Anterior cingulate cortex (tissue), 58 donors: ENCODE data around the gene C16orf95.

Experiments used
- DNase-seq, 58 donors: peaks; one replicate each; lab custom pipeline; 2025; lab: John Stamatoyannopoulos, UW

The C16orf95 gene

DNA sequence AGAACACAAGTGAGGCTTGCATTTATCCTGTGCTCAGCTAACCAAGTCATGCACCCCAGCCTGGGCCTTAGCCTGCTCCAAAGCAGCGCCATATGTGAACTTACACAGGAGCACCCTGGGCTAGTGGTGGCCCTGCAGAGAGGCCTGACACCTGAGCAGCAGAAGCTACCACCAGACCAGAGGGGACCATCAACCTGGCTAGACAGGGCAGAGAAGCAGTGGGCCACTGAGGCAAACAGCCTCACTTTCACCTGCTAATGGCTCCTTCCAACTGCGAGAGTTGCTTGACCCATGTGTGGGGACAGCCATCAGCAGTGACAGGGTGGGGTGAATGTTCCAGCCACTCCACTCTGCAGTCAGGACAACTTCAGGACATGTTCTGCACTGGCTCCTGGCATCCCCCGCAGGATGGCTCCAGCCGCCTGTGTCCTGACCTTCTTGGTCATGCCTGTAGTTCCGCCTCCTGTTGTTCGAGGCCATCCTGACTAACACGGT is 2.9 kb upstream of the C16orf95 start:
- DNase-seq: no peak

DNA sequence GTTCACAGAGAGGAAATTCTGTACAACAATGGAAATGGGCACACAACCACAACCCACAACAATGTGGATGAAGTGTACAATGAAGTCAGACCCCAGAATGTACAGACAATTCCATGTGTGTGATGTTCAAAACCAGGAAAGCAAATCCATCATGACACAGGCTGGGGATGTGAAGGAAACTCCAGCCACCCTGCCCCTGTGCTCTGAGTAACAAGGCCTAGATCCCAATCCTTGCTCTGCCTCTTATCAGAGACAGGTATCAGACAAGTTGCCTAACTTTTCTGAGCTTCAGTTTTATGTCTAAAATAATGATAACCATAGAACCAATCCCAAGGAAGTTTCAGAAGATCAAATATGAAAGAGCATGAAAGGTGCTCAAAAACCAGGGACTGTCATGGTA is 1.8 kb upstream of the C16orf95 start:
- no peak for DNase-seq

GRCh38 chr16:87317750-87318644 is 805 bp upstream of the C16orf95 start:
- DNase-seq: peak in 6 of 58 donors; percentile 32 to 59 (median 41)

- DNase-seq: no peak
Observed at GRCh38 chr16:87316450-87316922, 706 bp downstream of the C16orf95 start.

- no peak for DNase-seq
Observed at GRCh38 chr16:87314990-87315420, 2.2 kb downstream of the C16orf95 start.

- no peak for DNase-seq
Observed at GRCh38 chr16:87312008-87312407, 5.2 kb downstream of the C16orf95 start.

DNA sequence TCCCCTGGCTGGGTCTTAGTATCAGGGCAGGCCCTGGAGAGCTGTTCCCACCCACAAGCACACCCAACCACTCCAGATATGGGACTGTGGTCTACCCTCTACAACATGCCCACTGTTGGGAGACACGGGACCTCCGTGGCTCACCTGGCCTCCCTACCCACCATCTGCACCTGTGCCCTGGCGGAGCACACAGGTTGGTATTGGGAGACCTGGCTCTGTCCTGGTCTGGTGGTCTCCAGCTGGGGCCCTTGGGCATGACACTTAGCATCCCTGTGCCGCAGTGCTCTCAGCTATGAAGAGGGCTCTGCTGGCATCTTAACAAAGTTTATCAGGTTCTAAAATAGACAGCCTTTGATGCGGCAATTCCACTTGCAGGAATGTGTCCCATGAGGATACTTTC is 5.8 kb downstream of the C16orf95 start:
- no peak for DNase-seq

GRCh38 chr16:87310610-87311009 is 6.6 kb downstream of the C16orf95 start:
- no peak for DNase-seq

- DNase-seq: no peak
Observed at GRCh38 chr16:87309620-87310525, 7.3 kb downstream of the C16orf95 start.

GRCh38 chr16:87308826-87309225 is 8.4 kb downstream of the C16orf95 start:
- no peak for DNase-seq

DNA sequence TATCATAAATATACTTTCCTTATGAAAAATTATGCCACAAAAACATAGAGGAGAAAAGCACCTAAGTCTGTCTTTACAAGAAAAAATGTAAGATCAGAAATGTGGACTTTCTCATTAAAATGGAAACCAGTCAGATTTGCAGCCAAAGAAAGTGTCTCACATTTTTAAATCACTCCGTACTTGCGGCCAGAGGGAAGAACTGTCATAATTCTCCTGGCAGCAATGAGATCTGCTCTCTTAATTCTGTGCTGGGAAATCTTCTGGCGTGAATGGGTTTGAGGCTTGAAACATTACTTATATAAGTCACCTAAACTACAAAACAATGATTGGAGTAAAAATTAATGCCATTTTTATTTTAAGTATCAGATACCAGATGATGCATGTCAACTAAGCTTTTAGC is 10.7 kb downstream of the C16orf95 start:
- DNase-seq: no peak

DNA sequence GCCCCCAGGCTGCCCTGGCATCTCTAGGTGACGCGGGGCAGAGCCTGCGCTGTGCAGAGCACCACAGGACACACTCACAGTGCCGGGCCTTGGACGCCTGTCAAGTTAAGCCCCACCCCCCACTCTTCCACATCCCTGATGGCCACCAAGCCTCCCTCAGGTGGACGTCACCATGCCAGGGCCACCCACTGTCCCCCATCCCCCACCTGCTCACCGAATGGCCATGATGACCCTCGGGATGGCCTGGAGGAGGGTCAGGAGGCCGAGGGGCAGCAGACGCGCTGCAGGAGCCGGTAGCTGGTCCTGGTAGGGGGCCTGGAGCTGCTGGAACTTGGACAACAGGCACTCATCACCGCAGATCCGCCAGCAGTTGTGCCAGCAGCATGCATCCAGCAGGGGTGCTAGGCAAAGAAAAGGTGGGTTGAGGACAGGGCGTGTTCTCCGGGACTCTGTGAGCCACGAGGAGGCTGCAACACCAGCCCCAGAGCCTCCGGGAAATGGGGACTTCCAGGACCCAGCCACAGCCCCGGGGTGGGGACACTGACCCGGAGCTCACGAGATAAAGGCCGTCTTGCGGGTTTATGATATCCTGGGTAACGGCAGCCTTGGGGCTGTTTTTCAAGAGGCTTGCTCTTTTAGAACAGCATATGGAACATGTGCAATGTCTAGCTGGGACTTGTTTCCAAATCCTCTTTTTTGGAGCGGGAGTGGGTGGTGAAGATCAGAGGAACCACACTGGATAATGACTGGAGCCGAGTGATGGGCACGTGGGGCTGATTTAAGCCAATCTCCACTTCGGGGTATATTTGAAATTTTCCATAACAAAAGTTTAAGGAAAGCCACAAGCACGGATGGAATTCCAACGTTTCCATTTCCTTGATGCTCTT is 11.4 kb downstream of the C16orf95 start:
- peak in 10 of 58 donors; percentile 4 to 50 (median 32) for DNase-seq

- no peak for DNase-seq
Observed at GRCh38 chr16:87304951-87305350, 12.2 kb downstream of the C16orf95 start.

- no peak for DNase-seq
Observed at GRCh38 chr16:87303962-87304521, 13.2 kb downstream of the C16orf95 start.

- no peak for DNase-seq
Observed at GRCh38 chr16:87303431-87303930, 13.7 kb downstream of the C16orf95 start.

- DNase-seq: no peak
Observed at GRCh38 chr16:87298857-87299465, 18.2 kb downstream of the C16orf95 start.

DNA sequence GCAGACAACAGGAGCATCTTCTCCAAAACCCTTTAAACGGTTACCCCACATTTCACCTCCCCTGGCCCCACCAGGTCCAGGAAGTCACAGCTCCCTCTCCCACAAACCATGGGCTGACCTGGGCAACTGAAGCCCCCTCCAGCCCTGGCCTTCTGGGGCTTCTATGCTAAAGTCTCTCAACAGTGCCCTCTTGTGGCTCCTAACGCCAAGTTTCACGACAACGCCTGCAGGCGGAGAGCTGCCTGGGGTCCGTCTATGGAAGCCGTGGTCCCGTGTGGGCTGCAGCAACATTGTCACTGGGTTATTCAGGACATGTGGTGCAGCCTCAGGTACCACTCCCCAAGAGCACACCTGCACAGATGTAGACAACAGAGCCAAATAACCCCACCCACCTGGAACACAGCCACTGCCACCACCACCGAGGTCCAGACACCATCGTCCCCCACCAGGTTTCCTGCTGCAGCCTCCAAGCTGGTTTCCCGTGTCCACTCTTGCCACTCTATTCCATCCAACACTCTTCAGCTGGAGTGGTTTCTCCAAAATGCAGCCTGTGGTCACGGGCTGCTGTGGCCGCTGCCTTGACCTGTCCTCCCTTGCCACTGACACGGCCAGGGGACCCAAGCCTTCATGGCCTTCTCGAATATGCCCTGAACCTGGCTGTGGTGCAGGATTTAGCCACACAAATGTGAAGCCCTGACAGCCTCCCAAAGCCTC is 19.1 kb downstream of the C16orf95 start:
- DNase-seq: peak in 7 of 58 donors; percentile 4 to 36 (median 12)

DNA sequence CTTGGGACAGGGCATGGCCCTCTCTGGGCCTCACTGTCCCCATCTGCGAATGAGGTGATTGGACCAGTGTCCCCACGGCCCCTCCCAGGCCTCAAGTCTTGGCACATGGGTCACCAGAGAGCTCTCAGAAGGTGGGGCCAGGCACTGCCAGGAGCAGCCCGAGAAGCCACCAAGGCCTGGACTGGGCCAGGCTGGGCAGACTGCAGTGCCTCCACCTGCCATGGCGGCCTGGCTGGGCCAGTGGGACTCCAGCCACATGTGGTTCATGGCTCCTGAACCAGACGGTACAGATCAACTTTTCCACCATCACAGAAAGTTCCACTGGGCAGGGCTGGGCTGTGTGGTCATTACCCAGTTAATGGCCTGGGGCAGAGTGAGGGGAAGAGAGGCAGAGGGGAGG is 19.8 kb downstream of the C16orf95 start:
- DNase-seq: no peak
